ENCODE data around the gene GSK3A.

GRCh38 chr19:42239544-42240220 lies 2.7 kb downstream of the GSK3A start:
- TF ChIP-seq CTCF (IDR thresholded peaks at IDR 0.05 in 8 of 11, conservative IDR thresholded peaks at IDR 0.05 in 3 of 11) (no peak), POLR2A (IDR thresholded peaks at IDR 0.05) (no peak), POLR2AphosphoS5 (IDR thresholded peaks at IDR 0.05) (no peak)
